Adipose tissue (tissue), 3 donors: Measurements from ENCODE around the gene SMAD6. TPM values are rescaled to one million over a fixed set of nuclear protein-coding genes. Genes with fewer than 3 reads are reported as not detected.
A peak's percentile ranks its signal among the peaks of the same experiment; 100 is the strongest.

ENCODE experiments used
- H3K27ac ChIP-seq: one replicate; pipeline ENCODE4 v1.5.1; 2013; ENCODE audit warnings: low read depth, low read length
- WGBS, 3 donors: extraction: QIAGEN DNeasy Blood & Tissue Kit; methylation state at CpG; one replicate each; pipeline ENCODE4 v1.1.7; 2013; 5-methylcytosine and 5-hydroxymethylcytosine counted together
- polyA plus RNA-seq, 3 donors: library from polyadenylated mRNA; stranded (reverse); fragments of 200-250 nt; gene quantifications; one replicate each; pipeline ENCODE4 v1.2.3, GENCODE V29; 2013
- donor health status: healthy with polysubstance abuse.
- donor health status: Bipolar disorder and iron deficiency.
- donor health status: healthy.

The SMAD6 gene
- polyA plus RNA-seq, 3 donors, result 3.6 to 23.0 (median 7.4) TPM

- WGBS, 3 donors, result 82 to 84% (median 82%) methylated on average over 18 of the region's 18 CpGs
- H3K27ac ChIP-seq, result no peak overlapping the region
Measured at GRCh38 chr15:66775127-66776105, 73.4 kb downstream of the SMAD6 start.

DNA sequence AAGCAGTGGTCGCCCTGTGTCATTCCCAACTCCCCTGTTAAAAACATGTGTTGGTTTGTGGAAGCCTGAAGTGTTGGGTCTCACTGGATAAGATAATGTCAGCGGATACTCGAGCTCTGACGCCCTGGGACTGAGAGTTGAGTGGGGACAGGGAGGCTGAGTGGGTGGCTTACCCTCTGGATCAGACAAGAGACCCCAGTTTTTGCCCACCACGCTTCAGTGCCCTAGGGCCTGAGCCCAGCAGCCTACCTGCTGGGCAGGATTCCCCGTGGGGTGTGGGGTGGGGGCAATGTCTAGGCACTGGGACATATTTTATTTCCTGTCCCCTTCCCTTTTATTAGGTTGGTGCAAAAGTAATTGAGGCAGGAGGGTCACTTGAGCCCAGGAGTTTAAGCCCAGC, 75.0 kb downstream of the SMAD6 start:
- no peak overlapping the region for H3K27ac ChIP-seq
- WGBS, 3 donors, result 85 to 94% (median 91%) methylated on average over 6 of the region's 6 CpGs

- H3K27ac ChIP-seq, result peak overlapping the region; percentile 12
- WGBS, 3 donors, result 94 to 95% (median 95%) methylated on average over 5 of the region's 5 CpGs
Measured at GRCh38 chr15:66777596-66778313, 75.7 kb downstream of the SMAD6 start.

GRCh38 chr15:66778314-66778665, 76.3 kb downstream of the SMAD6 start:
- 71 to 95% (median 92%) methylated on average over 1 of the region's 1 CpG for WGBS, 3 donors

GRCh38 chr15:66778716-66779115, 76.7 kb downstream of the SMAD6 start:
- 90 to 100% (median 96%) methylated on average over 8 of the region's 8 CpGs for WGBS, 3 donors
- no peak overlapping the region for H3K27ac ChIP-seq

More at GRCh38 chr15:66778314-66778665, 76.3 kb downstream of the SMAD6 start:
- H3K27ac ChIP-seq, result peak overlapping the region; percentile 12

- no peak overlapping the region for H3K27ac ChIP-seq
- 64 to 88% (median 81%) methylated on average over 4 of the region's 4 CpGs for WGBS, 3 donors
Measured at GRCh38 chr15:66779331-66780009, 77.4 kb downstream of the SMAD6 start.

GRCh38 chr15:66780172-66780972, 78.3 kb downstream of the SMAD6 start:
- 86 to 91% (median 91%) methylated on average over 21 of the region's 21 CpGs for WGBS, 3 donors
- no peak overlapping the region for H3K27ac ChIP-seq

DNA sequence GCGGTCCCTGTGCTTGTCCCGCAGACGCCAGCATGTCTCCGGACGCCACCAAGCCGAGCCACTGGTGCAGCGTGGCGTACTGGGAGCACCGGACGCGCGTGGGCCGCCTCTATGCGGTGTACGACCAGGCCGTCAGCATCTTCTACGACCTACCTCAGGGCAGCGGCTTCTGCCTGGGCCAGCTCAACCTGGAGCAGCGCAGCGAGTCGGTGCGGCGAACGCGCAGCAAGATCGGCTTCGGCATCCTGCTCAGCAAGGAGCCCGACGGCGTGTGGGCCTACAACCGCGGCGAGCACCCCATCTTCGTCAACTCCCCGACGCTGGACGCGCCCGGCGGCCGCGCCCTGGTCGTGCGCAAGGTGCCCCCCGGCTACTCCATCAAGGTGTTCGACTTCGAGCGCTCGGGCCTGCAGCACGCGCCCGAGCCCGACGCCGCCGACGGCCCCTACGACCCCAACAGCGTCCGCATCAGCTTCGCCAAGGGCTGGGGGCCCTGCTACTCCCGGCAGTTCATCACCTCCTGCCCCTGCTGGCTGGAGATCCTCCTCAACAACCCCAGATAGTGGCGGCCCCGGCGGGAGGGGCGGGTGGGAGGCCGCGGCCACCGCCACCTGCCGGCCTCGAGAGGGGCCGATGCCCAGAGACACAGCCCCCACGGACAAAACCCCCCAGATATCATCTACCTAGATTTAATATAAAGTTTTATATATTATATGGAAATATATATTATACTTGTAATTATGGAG, 79.1 kb downstream of the SMAD6 start:
- H3K27ac ChIP-seq, result no peak overlapping the region
- 96 to 97% (median 97%) methylated on average over 69 to 73 of the region's 73 CpGs for WGBS, 3 donors

DNA sequence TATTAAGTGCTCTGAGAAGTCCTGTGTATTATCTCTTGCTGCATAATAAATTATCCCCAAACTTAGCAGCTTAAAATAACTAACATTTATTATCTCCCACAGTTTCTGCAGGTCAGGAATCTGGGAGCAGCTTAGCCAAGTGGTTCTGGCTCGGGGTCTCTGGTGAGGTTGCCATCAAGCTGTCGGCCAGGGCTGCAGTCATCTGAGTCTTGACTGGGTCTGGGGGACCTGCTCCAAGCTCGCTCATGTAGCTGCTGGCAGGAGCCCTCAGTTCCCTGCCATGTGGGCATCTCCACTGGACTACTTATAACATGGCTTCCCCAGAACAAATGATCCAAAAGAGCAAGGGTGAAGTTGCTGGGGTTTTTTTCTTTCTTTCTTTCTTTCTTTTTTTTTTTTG, 80.7 kb downstream of the SMAD6 start:
- no peak overlapping the region for H3K27ac ChIP-seq
- WGBS, 3 donors, result 75 to 92% (median 85%) methylated on average over 3 of the region's 3 CpGs

DNA sequence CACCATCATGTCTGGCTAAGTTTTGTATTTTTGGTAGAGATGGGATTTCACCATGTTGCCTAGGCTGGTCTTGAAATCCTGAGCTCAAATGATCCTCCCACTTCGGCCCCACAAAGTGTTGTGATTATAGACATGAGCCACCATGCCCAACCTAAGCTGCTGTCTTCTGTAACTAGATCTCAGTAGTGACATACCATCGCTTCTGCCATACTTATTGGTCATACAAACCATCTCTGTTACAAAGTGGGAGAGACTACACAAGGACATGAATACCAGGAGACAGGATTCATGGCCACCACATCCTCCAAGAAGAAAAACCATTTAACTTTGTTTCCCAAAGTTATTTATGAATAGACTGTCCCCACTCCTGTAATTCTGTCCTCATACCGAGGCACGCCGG, 81.3 kb downstream of the SMAD6 start:
- H3K27ac ChIP-seq, result no peak overlapping the region
- 92 to 95% (median 94%) methylated on average over 5 of the region's 5 CpGs for WGBS, 3 donors

DNA sequence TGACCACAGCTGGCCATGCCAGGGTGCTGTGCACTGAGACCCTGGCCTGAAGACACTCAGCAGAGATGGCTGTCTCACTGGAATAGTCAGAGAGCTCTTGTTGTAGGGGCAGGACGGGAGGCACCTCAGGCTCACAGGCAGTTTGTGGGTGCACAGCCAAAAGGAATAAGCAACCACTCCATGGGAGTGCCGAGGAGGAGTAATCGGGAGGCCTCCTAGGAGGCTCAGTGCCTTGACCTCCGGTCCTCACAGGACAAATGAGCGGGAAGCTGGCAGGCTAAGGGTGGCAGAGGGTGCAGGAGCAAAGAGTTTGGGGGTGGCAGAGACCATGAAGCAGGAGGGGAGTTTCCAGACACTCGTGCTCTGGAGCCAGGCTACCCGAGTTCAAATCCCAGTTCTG, 81.7 kb downstream of the SMAD6 start:
- H3K27ac ChIP-seq, result no peak overlapping the region
- 90 to 92% (median 91%) methylated on average over 7 of the region's 7 CpGs for WGBS, 3 donors

GRCh38 chr15:66784174-66784573, 82.1 kb downstream of the SMAD6 start:
- 68 to 97% (median 97%) methylated on average over 4 of the region's 4 CpGs for WGBS, 3 donors
- no peak overlapping the region for H3K27ac ChIP-seq

DNA sequence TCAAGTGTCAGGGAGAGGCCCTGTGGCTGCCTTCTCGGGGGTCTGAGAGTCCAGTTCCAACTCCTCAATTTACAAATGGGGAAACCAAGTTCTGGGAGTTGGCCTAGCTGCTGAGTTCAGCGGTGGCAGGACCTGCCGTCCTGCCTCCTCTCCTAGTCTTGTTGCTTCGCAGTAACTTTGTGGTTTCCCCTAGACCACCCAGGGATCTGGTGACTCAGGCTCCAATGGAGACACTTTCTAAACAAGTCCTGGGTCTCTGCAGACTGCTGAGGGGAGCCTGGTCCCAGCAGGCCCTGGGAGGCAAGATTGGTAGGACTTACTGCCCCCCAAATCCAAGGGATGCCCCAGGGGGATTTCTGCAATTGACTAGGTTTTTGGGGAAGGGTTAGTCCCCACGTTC, 83.6 kb downstream of the SMAD6 start:
- H3K27ac ChIP-seq, result no peak overlapping the region
- 82 to 96% (median 82%) methylated on average over 5 of the region's 5 CpGs for WGBS, 3 donors

DNA sequence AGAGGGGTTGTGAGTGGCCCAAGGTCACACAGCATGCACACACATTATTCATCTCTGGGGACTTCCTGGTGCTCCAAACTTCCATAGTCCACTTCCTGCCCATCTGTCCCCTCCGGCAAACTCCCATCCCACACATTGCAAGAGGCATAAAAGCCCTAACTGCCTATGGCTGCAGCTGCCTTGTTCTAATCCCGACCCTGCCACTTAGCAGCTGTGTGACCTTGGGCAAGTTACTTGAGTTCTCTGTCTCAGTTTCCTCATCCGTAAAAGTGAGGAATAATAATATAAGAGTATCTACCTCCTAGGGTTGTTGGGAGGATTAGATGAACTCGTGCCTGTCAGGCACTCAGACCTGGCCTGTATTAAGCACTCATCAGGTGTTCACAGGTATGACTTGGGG, 84.2 kb downstream of the SMAD6 start:
- WGBS, 3 donors, result 74 to 81% (median 75%) methylated on average over 4 of the region's 4 CpGs
- no peak overlapping the region for H3K27ac ChIP-seq

DNA sequence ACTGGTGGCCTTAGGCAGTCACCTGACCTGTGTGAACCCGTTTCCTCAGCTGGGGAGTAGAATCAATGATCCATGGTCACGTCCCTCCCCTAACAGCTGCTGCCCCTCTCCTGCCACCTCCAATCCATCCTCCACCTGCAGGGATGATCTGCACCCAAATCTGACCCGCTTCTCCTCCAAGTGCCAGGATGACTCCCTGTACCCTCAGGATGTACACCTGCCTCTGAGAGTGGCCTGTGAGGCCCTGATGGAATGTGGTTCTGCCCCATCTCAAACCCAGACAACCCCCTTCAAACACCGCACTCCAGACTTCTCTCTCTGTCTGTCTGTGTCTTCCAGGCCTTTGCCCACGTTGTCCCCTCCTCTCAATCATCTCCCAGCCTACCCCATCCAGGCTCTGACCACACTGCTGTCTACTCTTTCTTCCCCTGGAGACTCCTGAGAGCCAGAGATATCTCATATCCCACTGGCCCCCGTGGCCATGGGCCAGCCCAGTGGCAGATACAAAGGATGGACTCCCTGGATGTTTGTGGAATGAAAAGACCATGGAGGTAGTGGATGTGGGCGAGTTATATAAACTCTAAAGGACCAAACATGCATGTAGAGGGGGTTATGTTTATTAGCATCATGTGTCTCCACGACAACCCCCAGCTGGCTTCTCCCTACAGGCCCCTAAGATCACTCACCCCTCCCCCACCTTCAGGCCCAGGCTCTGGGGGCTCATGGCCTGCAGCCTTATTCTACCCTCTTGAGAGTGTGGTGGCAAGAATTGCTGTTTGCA, 84.9 kb downstream of the SMAD6 start:
- WGBS, 3 donors, result 75 to 83% (median 78%) methylated on average over 8 of the region's 8 CpGs
- no peak overlapping the region for H3K27ac ChIP-seq

- 90 to 96% (median 94%) methylated on average over 1 of the region's 1 CpG for WGBS, 3 donors
- H3K27ac ChIP-seq, result no peak overlapping the region
Measured at GRCh38 chr15:66787489-66787871, 85.4 kb downstream of the SMAD6 start.

DNA sequence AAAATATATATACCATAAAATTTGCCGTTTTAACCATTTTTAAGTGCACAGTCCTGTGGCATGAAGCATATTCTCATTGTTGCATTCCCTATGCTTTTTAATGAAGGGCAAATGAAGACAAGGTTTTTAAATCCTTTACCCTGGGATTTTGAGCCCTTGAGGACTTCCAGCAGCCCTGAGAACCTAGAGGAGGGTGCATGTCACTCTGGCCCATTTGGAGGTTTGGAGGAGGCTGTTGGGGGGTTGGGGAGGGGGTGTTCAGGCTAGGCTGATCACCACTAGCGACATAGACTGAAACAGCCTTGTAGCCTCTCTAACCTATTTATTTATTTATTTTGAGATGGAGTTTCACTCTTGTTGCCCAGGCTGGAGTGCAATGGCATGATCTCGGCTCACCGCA, 86.0 kb downstream of the SMAD6 start:
- no peak overlapping the region for H3K27ac ChIP-seq
- WGBS, 3 donors, result 93 to 99% (median 99%) methylated on average over 4 of the region's 4 CpGs
